ENCODE data around the gene PGBD1. TPM values are rescaled to one million over a fixed set of nuclear protein-coding genes. Genes with fewer than 3 reads are reported as not detected.

Gene PGBD1
- total and polyA plus RNA-seq, 10 donors: 1.6 to 7.8 (median 3.4) TPM

- no peak for DNase-seq
- no peaks in the 10 kb centered on the region for H3K27me3 ChIP-seq (replicated peaks in 1 of 7)
- TF ChIP-seq POLR2A (IDR thresholded peaks at IDR 0.05) (no peak), POLR2AphosphoS5 (IDR thresholded peaks at IDR 0.05) (no peak)
- TF ChIP-seq, protein P1, sequence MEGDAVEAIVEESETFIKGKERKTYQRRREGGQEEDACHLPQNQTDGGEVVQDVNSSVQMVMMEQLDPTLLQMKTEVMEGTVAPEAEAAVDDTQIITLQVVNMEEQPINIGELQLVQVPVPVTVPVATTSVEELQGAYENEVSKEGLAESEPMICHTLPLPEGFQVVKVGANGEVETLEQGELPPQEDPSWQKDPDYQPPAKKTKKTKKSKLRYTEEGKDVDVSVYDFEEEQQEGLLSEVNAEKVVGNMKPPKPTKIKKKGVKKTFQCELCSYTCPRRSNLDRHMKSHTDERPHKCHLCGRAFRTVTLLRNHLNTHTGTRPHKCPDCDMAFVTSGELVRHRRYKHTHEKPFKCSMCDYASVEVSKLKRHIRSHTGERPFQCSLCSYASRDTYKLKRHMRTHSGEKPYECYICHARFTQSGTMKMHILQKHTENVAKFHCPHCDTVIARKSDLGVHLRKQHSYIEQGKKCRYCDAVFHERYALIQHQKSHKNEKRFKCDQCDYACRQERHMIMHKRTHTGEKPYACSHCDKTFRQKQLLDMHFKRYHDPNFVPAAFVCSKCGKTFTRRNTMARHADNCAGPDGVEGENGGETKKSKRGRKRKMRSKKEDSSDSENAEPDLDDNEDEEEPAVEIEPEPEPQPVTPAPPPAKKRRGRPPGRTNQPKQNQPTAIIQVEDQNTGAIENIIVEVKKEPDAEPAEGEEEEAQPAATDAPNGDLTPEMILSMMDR (IDR thresholded peaks at IDR 0.05 in 8 of 11, conservative IDR thresholded peaks at IDR 0.05 in 3 of 11): no peak
- H3K4me3 ChIP-seq: peak overlapping the region in 1 of 8 donors; percentile 5
- intact Hi-C loops (cut with DNase I; ENCODE audit: low total_unique reads): no loop called here
- H3K4me1 ChIP-seq: no peaks in the 10 kb centered on the region
- H3K9me3 ChIP-seq: peaks cover 15 to 59% (median 48%) of the 10 kb centered on the region in 8 donors
- peaks cover 14 to 46% (median 27%) of the 10 kb centered on the region in 6 donors for H3K36me3 ChIP-seq
- H3K27ac ChIP-seq: no peak overlapping the region
- 90 to 96% (median 93%) methylated on average over 7 of the region's 7 CpGs for WGBS, 5 donors
Measured at GRCh38 chr6:28326371-28326948, 45.1 kb downstream of the PGBD1 start.

DNA sequence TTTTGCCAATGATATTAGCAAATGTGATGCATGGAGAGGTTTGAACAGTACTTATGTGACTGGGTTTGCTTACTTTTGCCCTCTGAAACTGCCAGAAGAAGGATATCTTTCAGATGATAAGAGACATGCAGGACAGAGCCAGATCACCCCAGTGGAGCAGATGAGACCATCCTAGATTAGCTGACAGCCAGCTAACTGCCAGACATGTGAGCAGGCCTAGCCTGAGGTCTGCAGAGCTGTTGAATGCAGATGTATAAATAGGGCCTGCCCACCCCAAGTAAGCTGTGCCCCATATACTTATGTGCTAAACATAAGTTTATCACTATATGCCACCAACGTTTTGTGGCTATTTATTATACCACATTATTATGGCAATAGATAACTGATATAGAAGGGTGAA is 48.7 kb downstream of the PGBD1 start:
- Histone ChIP-seq H3K4me3 (no peak overlapping the region), H3K4me1 (peaks cover 5 to 10% (median 6%) of the 10 kb centered on the region in 6 donors), H3K27me3 (replicated peaks in 1 of 7) (no peaks in the 10 kb centered on the region), H3K9me3 (peaks cover 15 to 44% (median 38%) of the 10 kb centered on the region in 8 donors), H3K27ac (no peak overlapping the region), H3K36me3 (peaks cover 14 to 42% (median 25%) of the 10 kb centered on the region in 6 donors)
- no peak for DNase-seq
- 65 to 93% (median 65%) methylated on average over 1 of the region's 1 CpG for WGBS, 5 donors
- TF ChIP-seq, protein P1 (IDR thresholded peaks at IDR 0.05 in 8 of 11, conservative IDR thresholded peaks at IDR 0.05 in 3 of 11): no peak
- intact Hi-C loops (cut with DNase I; ENCODE audit: low total_unique reads): no loop called here

DNA sequence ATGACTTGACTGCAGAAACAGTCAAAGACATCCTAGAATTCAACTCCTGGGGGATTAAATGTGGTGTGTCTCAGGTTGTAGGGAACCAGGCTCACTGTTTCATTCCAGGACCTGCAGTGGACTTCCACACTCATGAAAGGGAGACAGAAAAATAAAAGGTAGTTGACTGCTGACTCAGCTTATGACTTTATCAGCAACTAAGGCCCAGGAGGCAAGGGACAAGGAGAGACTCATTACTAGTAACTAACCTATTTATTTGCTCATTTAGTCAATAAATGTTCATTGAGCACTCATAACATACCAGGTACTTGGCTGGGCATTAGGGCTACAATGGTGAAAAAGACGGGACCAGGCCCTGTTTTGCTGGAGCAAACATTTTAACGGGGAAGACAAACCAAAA is 51.7 kb downstream of the PGBD1 start:
- no peak overlapping the region for H3K27ac ChIP-seq
- DNase-seq: no peak
- no peak for TF ChIP-seq POLR2AphosphoS5 (IDR thresholded peaks at IDR 0.05)
- TF ChIP-seq POLR2A (IDR thresholded peaks at IDR 0.05): no peak
- TF ChIP-seq, protein P1 (IDR thresholded peaks at IDR 0.05 in 8 of 11, conservative IDR thresholded peaks at IDR 0.05 in 3 of 11): no peak
- intact Hi-C loops (cut with DNase I; ENCODE audit: low total_unique reads): no loop called here
- WGBS, 5 donors: 91 to 99% (median 92%) methylated on average over 2 of the region's 2 CpGs
- no peaks in the 10 kb centered on the region for H3K27me3 ChIP-seq (replicated peaks in 1 of 7)
- H3K4me3 ChIP-seq: no peak overlapping the region
- peaks cover 15 to 28% (median 18%) of the 10 kb centered on the region in 6 donors for H3K4me1 ChIP-seq
- H3K36me3 ChIP-seq: peaks cover 0 to 12% (median 0%) of the 10 kb centered on the region in 6 donors
- H3K9me3 ChIP-seq: peaks cover 0 to 14% (median 8%) of the 10 kb centered on the region in 8 donors

GRCh38 chr6:28333599-28334018 is 52.2 kb downstream of the PGBD1 start:
- Histone ChIP-seq H3K4me3 (no peak overlapping the region), H3K27ac (no peak overlapping the region), H3K9me3 (peaks cover 0 to 9% (median 4%) of the 10 kb centered on the region in 8 donors), H3K4me1 (peaks cover 15 to 28% (median 18%) of the 10 kb centered on the region in 6 donors), H3K27me3 (replicated peaks in 1 of 7) (no peaks in the 10 kb centered on the region), H3K36me3 (peaks cover 0 to 9% (median 0%) of the 10 kb centered on the region in 6 donors)
- TF ChIP-seq POLR2A (IDR thresholded peaks at IDR 0.05) (no peak), POLR2AphosphoS5 (IDR thresholded peaks at IDR 0.05) (no peak)
- TF ChIP-seq, protein P1 (IDR thresholded peaks at IDR 0.05 in 8 of 11, conservative IDR thresholded peaks at IDR 0.05 in 3 of 11): no peak
- intact Hi-C loops (cut with DNase I; ENCODE audit: low total_unique reads): no loop called here
- WGBS, 5 donors: 70 to 90% (median 84%) methylated on average over 1 of the region's 1 CpG
- DNase-seq: no peak
